ENCODE measurements around the gene ZNF423.

The ZNF423 gene

GRCh38 chr16:49857423-49858181, 1.7 kb upstream of the ZNF423 start:
- H3K4me3 ChIP-seq (ENCODE audit: low read depth in 1 of 2, low read length in 2 of 2): peak overlapping the region; percentile 55 to 57
- H3K9ac ChIP-seq (ENCODE audit: low read depth in 1 of 2, low read length in 2 of 2): no peak overlapping the region
- peaks cover 14 to 19% of the 10 kb centered on the region in 2 donors for H3K4me1 ChIP-seq (ENCODE audit: control insufficient read depth in 1 of 2, insufficient read depth in 2 of 2, low read length in 2 of 2)
- H3K36me3 ChIP-seq (ENCODE audit: control insufficient read depth in 1 of 2, insufficient read depth in 2 of 2, low read length in 2 of 2): no peaks in the 10 kb centered on the region
- no peaks in the 10 kb centered on the region for H3K9me3 ChIP-seq (ENCODE audit: control insufficient read depth in 1 of 2, low read length in 2 of 2)
- H3K27me3 ChIP-seq (ENCODE audit: control insufficient read depth in 1 of 2, insufficient read depth in 2 of 2, low read length in 2 of 2): peaks cover 22 to 39% of the 10 kb centered on the region in 2 donors
- H3K27ac ChIP-seq (ENCODE audit: low read depth, low read length): no peak overlapping the region

- H3K27me3 ChIP-seq (ENCODE audit: control insufficient read depth in 1 of 2, insufficient read depth in 2 of 2, low read length in 2 of 2): peaks cover 28 to 43% of the 10 kb centered on the region in 2 donors
- no peaks in the 10 kb centered on the region for H3K9me3 ChIP-seq (ENCODE audit: control insufficient read depth in 1 of 2, low read length in 2 of 2)
- H3K4me1 ChIP-seq (ENCODE audit: control insufficient read depth in 1 of 2, insufficient read depth in 2 of 2, low read length in 2 of 2): peaks cover 14 to 19% of the 10 kb centered on the region in 2 donors
- H3K27ac ChIP-seq (ENCODE audit: low read depth, low read length): no peak overlapping the region
- H3K9ac ChIP-seq (ENCODE audit: low read depth in 1 of 2, low read length in 2 of 2): no peak overlapping the region
- no peaks in the 10 kb centered on the region for H3K36me3 ChIP-seq (ENCODE audit: control insufficient read depth in 1 of 2, insufficient read depth in 2 of 2, low read length in 2 of 2)
- H3K4me3 ChIP-seq (ENCODE audit: low read depth in 1 of 2, low read length in 2 of 2): peak overlapping the region; percentile 55 to 57
Measured at GRCh38 chr16:49856672-49857330, 889 bp upstream of the ZNF423 start.

DNA sequence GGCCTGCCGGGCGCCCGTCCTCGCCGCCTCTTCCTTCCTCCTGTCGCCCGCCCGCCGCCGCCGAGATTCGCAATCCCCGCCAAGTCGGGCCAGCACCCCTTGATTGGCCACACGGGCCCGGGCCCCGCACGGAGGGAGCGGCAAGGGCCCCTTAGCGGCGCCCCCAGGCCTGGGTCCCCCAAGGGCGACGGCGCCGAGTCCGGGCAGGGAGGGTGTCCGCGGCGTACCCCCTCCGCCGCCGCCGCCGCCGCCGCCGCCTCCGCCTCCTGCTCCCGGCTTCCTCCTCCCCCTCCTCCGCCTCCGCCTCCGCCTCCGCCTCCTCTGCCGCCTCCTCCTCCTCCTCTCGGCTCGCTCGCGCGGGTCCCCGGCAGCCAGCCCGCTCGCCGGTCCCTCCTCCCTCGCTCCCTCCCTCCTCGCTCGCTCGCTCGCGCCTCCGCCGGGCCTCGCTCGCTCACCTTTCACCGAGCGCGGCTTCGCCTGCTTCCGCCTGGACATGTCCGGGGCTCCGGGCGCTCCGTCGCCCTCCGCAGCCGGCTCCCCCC, 561 bp downstream of the ZNF423 start:
- H3K4me1 ChIP-seq (ENCODE audit: control insufficient read depth in 1 of 2, insufficient read depth in 2 of 2, low read length in 2 of 2): peaks cover 14 to 19% of the 10 kb centered on the region in 2 donors
- H3K9ac ChIP-seq (ENCODE audit: low read depth in 1 of 2, low read length in 2 of 2): no peak overlapping the region
- no peaks in the 10 kb centered on the region for H3K36me3 ChIP-seq (ENCODE audit: control insufficient read depth in 1 of 2, insufficient read depth in 2 of 2, low read length in 2 of 2)
- H3K9me3 ChIP-seq (ENCODE audit: control insufficient read depth in 1 of 2, low read length in 2 of 2): no peaks in the 10 kb centered on the region
- H3K27me3 ChIP-seq (ENCODE audit: control insufficient read depth in 1 of 2, insufficient read depth in 2 of 2, low read length in 2 of 2): peaks cover 42 to 54% of the 10 kb centered on the region in 2 donors
- peak overlapping the region; percentile 56 for H3K27ac ChIP-seq (ENCODE audit: low read depth, low read length)
- H3K4me3 ChIP-seq (ENCODE audit: low read depth in 1 of 2, low read length in 2 of 2): peak overlapping the region; percentile 55 to 58

GRCh38 chr16:49854796-49855203, 1.1 kb downstream of the ZNF423 start:
- H3K4me3 ChIP-seq (ENCODE audit: low read depth in 1 of 2, low read length in 2 of 2): peak overlapping the region; percentile 40 to 50
- peak overlapping the region; percentile 15 for H3K27ac ChIP-seq (ENCODE audit: low read depth, low read length)
- H3K27me3 ChIP-seq (ENCODE audit: control insufficient read depth in 1 of 2, insufficient read depth in 2 of 2, low read length in 2 of 2): peaks cover 45 to 55% of the 10 kb centered on the region in 2 donors
- H3K9me3 ChIP-seq (ENCODE audit: control insufficient read depth in 1 of 2, low read length in 2 of 2): no peaks in the 10 kb centered on the region
- H3K9ac ChIP-seq (ENCODE audit: low read depth in 1 of 2, low read length in 2 of 2): peak overlapping the region in 1 of 2 donors; percentile 18
- no peaks in the 10 kb centered on the region for H3K36me3 ChIP-seq (ENCODE audit: control insufficient read depth in 1 of 2, insufficient read depth in 2 of 2, low read length in 2 of 2)
- peaks cover 14 to 19% of the 10 kb centered on the region in 2 donors for H3K4me1 ChIP-seq (ENCODE audit: control insufficient read depth in 1 of 2, insufficient read depth in 2 of 2, low read length in 2 of 2)

GRCh38 chr16:49854188-49854795, 1.6 kb downstream of the ZNF423 start:
- Histone ChIP-seq H3K9ac (ENCODE audit: low read depth in 1 of 2, low read length in 2 of 2) (peak overlapping the region in 1 of 2 donors; percentile 18), H3K4me1 (ENCODE audit: control insufficient read depth in 1 of 2, insufficient read depth in 2 of 2, low read length in 2 of 2) (peaks cover 10 to 19% of the 10 kb centered on the region in 2 donors), H3K36me3 (ENCODE audit: control insufficient read depth in 1 of 2, insufficient read depth in 2 of 2, low read length in 2 of 2) (no peaks in the 10 kb centered on the region), H3K9me3 (ENCODE audit: control insufficient read depth in 1 of 2, low read length in 2 of 2) (no peaks in the 10 kb centered on the region), H3K27me3 (ENCODE audit: control insufficient read depth in 1 of 2, insufficient read depth in 2 of 2, low read length in 2 of 2) (peaks cover 45 to 54% of the 10 kb centered on the region in 2 donors), H3K4me3 (ENCODE audit: low read depth in 1 of 2, low read length in 2 of 2) (peak overlapping the region; percentile 40 to 50), H3K27ac (ENCODE audit: low read depth, low read length) (peak overlapping the region; percentile 15)

- Histone ChIP-seq H3K36me3 (ENCODE audit: control insufficient read depth in 1 of 2, insufficient read depth in 2 of 2, low read length in 2 of 2) (no peaks in the 10 kb centered on the region), H3K9ac (ENCODE audit: low read depth in 1 of 2, low read length in 2 of 2) (no peak overlapping the region), H3K4me1 (ENCODE audit: control insufficient read depth in 1 of 2, insufficient read depth in 2 of 2, low read length in 2 of 2) (peaks cover 6 to 7% of the 10 kb centered on the region in 2 donors), H3K9me3 (ENCODE audit: control insufficient read depth in 1 of 2, low read length in 2 of 2) (no peaks in the 10 kb centered on the region), H3K27me3 (ENCODE audit: control insufficient read depth in 1 of 2, insufficient read depth in 2 of 2, low read length in 2 of 2) (peaks cover 38 to 44% of the 10 kb centered on the region in 2 donors), H3K4me3 (ENCODE audit: low read depth in 1 of 2, low read length in 2 of 2) (no peak overlapping the region), H3K27ac (ENCODE audit: low read depth, low read length) (no peak overlapping the region)
Measured at GRCh38 chr16:49852279-49852678, 3.6 kb downstream of the ZNF423 start.

DNA sequence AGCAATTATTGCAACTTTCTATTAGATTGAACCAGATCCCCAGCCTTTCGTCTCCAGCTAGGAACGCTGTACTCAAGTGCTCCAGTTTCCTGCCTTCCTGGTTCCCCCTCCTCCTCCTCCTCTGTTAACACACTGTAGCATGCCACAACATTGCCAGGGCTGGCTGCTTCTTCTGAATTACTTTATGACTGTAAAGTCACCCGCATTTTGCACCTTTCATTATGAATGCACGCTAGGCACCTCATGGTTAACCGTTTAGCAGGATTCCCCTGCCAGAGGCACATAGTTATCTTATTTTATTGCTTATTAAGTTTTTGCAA, 4.5 kb downstream of the ZNF423 start:
- H3K9ac ChIP-seq (ENCODE audit: low read depth in 1 of 2, low read length in 2 of 2): no peak overlapping the region
- H3K4me1 ChIP-seq (ENCODE audit: control insufficient read depth in 1 of 2, insufficient read depth in 2 of 2, low read length in 2 of 2): peaks cover 6% of the 10 kb centered on the region in 2 donors
- H3K27ac ChIP-seq (ENCODE audit: low read depth, low read length): no peak overlapping the region
- H3K27me3 ChIP-seq (ENCODE audit: control insufficient read depth in 1 of 2, insufficient read depth in 2 of 2, low read length in 2 of 2): peaks cover 38 to 44% of the 10 kb centered on the region in 2 donors
- H3K4me3 ChIP-seq (ENCODE audit: low read depth in 1 of 2, low read length in 2 of 2): no peak overlapping the region
- no peaks in the 10 kb centered on the region for H3K36me3 ChIP-seq (ENCODE audit: control insufficient read depth in 1 of 2, insufficient read depth in 2 of 2, low read length in 2 of 2)
- no peaks in the 10 kb centered on the region for H3K9me3 ChIP-seq (ENCODE audit: control insufficient read depth in 1 of 2, low read length in 2 of 2)

DNA sequence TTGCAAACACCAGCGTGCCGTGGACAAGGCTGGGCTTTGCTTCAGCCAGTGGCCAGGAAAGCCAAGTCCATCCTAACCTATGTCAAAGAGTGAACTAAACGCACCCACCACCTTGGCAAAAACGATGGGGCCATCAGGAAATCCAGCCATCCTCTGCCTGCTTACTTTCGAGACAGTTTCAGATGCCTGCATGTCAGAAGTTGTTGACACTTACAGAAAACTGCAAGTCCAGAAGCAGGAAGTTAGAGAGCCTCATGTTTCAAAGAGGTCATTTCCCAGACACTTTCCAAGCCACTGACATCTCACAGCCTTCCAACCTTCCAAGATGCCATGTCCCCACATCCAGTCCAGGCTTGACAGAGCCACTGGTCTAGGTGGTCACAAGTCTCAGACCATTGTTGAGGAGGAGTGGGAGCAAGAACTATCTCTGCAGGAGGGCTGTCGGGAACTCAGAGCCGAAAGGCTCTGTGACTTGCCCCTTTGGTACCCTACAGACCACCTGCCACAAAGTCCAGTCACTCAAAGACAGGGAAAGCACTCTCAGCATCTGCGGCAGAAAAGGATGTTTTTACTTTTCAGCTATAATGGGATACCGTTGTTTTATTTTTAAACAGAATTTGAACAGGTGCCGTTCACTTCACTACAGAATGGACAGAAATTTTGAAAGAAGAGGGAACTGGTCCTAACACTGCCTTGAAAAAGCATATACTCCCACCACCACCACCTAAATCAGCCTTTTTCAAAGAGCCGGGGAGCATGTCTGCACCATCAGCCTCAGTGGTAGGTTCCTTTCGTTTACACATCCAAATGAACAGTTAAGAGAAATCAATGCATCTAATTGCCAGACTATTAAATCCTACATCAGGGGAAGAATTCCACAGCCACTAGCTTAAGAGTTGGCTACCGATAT, 5.1 kb downstream of the ZNF423 start:
- Histone ChIP-seq H3K27me3 (ENCODE audit: control insufficient read depth in 1 of 2, insufficient read depth in 2 of 2, low read length in 2 of 2) (peaks cover 38 to 44% of the 10 kb centered on the region in 2 donors), H3K27ac (ENCODE audit: low read depth, low read length) (no peak overlapping the region), H3K4me3 (ENCODE audit: low read depth in 1 of 2, low read length in 2 of 2) (no peak overlapping the region), H3K9ac (ENCODE audit: low read depth in 1 of 2, low read length in 2 of 2) (no peak overlapping the region), H3K9me3 (ENCODE audit: control insufficient read depth in 1 of 2, low read length in 2 of 2) (no peaks in the 10 kb centered on the region), H3K36me3 (ENCODE audit: control insufficient read depth in 1 of 2, insufficient read depth in 2 of 2, low read length in 2 of 2) (no peaks in the 10 kb centered on the region), H3K4me1 (ENCODE audit: control insufficient read depth in 1 of 2, insufficient read depth in 2 of 2, low read length in 2 of 2) (peaks cover 6% of the 10 kb centered on the region in 2 donors)

DNA sequence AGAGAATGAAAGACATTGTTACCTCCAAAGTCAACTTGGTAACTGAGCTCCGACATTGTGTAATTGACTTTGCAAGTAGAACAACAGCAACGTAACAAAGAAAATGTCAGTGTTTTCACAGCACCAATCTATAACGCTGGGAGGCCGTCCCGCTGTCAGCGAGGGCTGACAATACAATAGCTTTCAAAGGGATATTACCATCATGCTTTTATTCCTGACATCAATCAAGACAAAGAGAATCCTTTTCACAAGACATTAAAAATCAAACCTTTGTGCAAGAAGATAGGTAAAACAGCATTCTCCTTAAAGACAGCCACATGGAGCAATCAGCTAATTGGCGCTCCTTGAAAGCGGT, 6.2 kb downstream of the ZNF423 start:
- H3K27me3 ChIP-seq (ENCODE audit: control insufficient read depth in 1 of 2, insufficient read depth in 2 of 2, low read length in 2 of 2): peaks cover 38 to 44% of the 10 kb centered on the region in 2 donors
- no peak overlapping the region for H3K27ac ChIP-seq (ENCODE audit: low read depth, low read length)
- no peaks in the 10 kb centered on the region for H3K9me3 ChIP-seq (ENCODE audit: control insufficient read depth in 1 of 2, low read length in 2 of 2)
- H3K36me3 ChIP-seq (ENCODE audit: control insufficient read depth in 1 of 2, insufficient read depth in 2 of 2, low read length in 2 of 2): no peaks in the 10 kb centered on the region
- peaks cover 6% of the 10 kb centered on the region in 2 donors for H3K4me1 ChIP-seq (ENCODE audit: control insufficient read depth in 1 of 2, insufficient read depth in 2 of 2, low read length in 2 of 2)
- no peak overlapping the region for H3K4me3 ChIP-seq (ENCODE audit: low read depth in 1 of 2, low read length in 2 of 2)
- H3K9ac ChIP-seq (ENCODE audit: low read depth in 1 of 2, low read length in 2 of 2): no peak overlapping the region
